HG03064 (cell line): Measurements from ENCODE around the gene INHA.

Source experiments
- ATAC-seq: cut with Tn5 transposase; IDR thresholded peaks from one replicate; pipeline ENCODE4 v1.9.1; 2021; ENCODE audit warnings: low read depth; ENCODE audit not compliant: unreplicated experiment

Gene INHA

DNA sequence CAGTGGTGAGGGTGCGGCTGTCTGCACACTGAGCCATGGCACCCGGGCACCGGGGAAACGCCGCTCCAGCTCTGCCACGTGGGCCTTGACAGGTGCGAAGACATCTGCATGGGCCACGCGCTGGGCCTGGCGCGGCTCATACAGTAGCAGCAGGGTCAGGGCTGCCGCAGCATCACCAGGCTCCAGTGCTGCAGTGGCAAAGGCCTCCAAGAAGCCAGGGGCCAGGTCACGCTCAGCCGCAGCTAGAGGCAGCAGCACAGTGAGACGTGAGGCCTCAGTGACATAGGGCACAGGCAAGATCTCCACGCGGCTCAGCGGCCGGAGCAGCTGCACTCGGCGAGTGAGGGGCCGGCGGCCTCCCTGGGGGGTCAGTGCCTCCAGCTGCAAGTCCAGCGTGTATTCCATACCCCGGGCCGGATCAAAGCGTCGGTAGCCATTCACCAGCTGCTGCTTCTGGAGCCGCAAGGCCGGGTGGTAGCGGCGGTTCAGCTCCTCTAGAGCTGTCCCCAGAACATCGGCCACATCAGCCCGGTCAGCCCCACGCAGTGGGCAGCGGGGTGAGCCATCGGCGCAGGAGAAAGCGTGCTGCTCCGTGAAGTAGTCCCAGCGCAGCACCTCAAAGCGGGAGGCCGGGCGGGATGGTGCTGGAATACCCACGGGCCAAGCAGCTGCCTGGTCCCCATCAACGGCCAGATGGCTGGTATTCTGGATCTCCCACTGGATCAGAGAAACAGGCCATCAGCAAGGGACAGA lies 32.0 kb upstream of the INHA start:
- ATAC-seq = no peak

DNA sequence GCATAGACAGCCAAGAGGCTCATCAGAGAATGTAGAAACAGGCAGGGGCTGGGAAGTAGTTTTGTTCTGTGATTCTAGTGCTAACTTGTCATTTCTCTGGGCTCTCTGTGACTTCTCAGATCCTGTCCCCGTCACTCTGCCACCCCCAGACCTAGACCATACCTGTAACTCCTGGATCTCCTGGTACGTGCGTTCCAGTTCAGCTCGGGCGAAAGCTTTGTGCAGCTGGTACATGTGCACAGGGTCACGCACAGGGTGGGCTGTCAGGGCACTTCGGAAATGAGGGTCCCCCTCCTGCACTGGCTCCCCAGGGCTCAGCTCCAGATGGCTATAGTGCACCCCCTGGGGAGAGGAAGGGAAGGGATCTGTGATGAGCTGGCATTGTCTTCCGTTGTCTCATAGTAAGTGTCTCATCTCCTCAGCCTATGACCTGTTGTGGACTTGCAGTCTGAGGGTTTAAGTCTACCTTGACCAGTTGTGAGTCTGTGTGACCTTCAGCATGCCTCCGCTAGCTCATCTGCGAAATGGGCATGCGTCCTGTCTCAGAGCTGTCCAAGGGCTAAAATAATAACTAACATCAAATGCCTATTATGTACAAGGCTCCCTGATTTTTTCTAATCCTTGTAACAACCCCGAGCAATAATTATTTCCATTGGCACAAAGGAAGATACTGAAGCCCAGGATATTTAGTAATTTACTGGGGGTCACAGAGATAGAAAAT lies 31.2 kb upstream of the INHA start:
- no peak for ATAC-seq

DNA sequence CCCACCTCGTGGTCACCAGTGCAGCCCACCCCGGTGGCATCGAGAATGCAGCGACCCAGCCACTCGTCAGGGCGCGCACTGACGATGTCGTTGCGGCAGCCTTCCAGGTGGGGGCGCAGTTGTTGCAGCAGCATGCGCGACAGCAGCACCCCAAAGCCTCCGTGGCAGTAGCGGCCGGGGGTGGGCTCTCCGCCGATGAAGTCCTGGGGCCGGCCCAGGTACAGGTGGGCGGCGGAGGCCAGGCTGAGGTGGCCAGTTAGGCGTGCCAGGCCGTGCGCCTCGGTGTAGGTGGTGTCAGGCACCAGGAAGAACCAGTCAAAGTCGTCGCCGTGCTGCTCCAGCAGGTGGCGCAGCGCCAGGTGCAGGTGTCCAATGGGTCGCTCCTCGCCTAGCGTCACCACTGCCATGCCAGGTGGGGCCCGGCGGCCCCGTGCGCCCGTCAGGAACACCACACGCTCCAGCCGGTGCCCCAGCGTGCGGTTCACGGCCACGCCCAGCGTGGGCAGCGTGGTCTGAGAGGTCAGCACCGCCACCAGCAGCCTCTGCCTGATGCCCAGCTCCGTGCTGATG lies 30.4 kb upstream of the INHA start:
- ATAC-seq = peak; percentile 48

- peak; percentile 39 for ATAC-seq
Measured at GRCh38 chr2:219542931-219543595, 29.0 kb upstream of the INHA start.

DNA sequence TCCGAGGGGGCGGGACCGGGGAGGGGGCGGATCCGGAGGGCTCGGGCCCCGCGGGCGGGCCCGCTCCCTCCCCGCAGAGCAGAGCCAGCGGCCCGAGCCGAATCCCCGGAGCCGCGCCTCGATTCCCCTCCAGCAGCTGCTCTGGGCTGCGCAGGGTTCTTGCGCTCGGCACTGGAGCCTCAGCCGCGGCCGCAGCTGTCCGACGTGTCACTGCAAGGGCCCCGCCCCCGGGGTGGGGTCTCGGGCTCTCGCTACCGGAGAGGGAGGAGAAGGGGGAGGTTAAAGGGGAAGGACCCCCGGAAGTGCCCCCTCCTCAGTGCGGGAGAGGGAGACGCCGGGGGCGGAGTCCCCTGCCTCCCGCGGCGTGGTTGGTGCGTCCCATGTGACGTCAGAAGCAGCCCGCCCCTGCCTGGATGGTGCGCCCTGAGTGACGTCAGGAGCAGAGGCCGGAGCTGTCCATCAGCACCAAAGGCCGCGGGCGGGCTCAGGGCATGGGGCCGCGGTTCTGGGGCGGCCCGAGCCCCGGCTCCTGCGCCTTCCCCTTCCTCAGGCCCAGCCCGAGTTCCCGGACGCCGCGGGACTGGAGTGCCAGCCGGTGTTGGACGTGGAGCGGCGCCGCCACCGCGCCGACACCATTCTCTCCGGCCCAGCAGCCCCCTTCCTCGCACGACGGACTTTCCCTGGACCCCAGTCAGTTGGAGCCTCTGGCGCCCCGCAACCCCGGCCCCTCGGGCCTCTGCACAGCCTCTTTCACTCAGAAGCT lies 28.3 kb upstream of the INHA start, which contains the start of the genes CHPF and TMEM198:
CHPF (minus strand) TSS at position 214 of the 763 bp plus-strand sequence. CDS start 271 bp downstream, outside the sequence.
TMEM198 (plus strand) TSS at position 433 of the 763 bp plus-strand sequence. CDS start 700 bp downstream, outside the sequence.
- peak; percentile 68 for ATAC-seq

- no peak for ATAC-seq
Measured at GRCh38 chr2:219544567-219544966, 27.5 kb upstream of the INHA start.

GRCh38 chr2:219545295-219545942 lies 26.7 kb upstream of the INHA start:
- ATAC-seq = no peak

- ATAC-seq = no peak
Measured at GRCh38 chr2:219545943-219546352, 26.2 kb upstream of the INHA start.

DNA sequence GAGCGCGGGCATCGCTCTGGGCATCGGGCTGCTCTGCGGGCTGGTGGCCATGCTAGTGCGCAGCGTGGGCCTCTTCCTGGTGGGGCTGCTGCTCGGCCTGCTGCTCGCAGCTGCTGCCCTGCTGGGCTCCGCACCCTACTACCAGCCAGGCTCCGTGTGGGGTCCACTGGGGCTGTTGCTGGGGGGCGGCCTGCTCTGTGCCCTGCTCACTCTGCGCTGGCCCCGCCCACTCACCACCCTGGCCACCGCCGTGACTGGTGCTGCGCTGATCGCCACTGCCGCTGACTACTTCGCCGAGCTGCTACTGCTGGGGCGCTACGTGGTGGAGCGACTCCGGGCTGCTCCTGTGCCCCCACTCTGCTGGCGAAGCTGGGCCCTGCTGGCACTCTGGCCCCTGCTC lies 24.5 kb upstream of the INHA start:
- no peak for ATAC-seq

DNA sequence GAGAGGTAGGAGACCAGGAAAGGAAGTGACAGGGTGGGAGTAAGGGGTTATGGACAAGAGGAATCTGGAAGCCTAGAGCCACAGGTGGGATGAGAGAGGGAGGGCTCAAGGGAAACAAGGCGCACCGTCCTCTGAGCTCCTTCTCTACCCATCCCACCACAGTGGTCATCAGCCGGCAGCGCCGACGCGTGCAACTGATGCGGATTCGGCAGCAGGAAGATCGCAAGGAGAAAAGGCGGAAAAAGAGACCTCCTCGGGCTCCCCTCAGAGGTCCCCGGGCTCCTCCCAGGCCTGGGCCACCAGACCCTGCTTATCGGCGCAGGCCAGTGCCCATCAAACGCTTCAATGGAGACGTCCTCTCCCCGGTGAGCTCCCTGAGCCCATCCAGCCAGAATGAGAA lies 23.1 kb upstream of the INHA start:
- no peak for ATAC-seq

GRCh38 chr2:219549619-219550018 lies 22.5 kb upstream of the INHA start:
- ATAC-seq = no peak

GRCh38 chr2:219551441-219552381 lies 20.4 kb upstream of the INHA start:
- ATAC-seq = peak; percentile 12

- peak; percentile 91 for ATAC-seq
Measured at GRCh38 chr2:219552382-219553167, 19.5 kb upstream of the INHA start.

DNA sequence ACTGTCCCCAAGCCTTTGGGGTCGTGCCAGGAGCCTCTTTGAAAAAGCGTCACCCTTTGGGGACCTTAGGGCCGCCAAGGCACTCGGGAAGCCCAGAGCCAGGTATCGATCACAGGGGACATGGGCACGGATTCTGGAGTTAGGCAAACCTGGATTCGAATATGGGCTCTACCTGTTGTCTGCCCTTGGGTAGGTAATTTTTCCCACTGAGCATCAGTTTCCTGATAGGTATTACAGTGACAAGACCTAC lies 19.0 kb upstream of the INHA start:
- ATAC-seq = no peak

DNA sequence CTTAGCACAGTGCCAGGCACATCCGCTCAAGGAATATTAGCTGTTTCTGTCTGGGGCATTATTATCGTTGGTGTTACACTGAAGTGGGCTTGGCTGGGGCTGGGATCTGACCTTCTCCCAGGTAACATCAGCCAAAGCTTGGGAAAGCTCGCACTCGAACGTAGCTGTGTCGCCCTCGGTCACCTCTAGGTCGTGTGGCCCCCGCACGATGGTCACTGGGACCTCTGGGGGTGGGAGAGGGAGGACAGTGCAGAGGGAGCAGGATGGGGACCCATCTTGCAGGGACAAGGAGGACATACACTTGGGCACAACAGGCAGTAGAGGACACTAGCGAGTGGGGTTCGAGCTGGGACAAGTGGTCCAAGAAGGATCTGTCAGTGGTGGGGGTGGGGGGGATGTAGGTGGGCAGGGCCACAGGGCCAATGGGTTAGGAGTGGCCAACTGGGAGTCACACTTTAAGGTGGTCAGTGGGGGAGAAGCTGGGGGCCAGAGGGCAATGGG lies 18.6 kb upstream of the INHA start:
- no peak for ATAC-seq

DNA sequence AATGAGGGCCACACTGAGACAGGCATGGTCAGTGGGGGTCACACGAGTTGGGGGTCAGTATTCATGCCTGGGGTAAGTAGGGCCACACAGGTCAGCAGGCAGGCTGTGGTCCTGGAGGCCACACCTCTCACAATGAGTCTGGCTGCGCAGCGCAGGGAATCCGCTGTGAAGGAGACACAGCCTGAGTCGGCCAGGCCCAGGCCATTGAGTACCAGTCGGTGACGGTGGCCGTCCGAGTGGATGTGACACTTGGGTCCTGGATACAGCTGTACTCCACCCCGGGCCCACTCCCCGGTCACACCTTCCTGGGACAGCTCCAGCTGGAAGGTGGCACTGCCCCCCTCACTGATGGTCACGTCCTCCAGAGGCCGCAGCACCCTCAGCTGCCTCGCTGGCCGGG lies 17.8 kb upstream of the INHA start:
- ATAC-seq = no peak

GRCh38 chr2:219555956-219556355 lies 16.2 kb upstream of the INHA start:
- no peak for ATAC-seq

DNA sequence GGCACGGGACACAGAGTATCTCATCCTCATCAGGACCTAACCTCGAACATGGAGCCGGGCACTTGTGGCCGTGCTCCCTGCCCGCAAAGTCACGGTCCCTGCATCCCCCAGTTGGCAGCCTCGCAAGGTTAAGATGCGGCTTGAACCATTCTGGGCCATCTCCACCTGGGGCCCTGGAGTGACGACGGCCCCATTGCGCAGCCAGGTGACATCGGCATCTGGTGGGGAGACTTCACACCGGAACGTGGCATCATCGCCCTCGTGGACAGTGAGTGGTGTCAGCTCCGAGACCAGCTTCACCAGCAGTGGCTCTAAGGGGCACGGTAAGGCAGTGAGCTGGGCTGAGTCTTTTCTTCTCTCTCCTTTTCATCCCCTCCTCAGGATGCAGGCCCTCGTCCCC lies 15.7 kb upstream of the INHA start:
- ATAC-seq = no peak
